Stimulated activated CD4-positive, alpha-beta T cell treated with anti-CD3 and anti-CD28 coated beads, Interleukin-12 subunit alpha, Interleukin-12 subunit beta, amount 100 ng/mL, for 48 hours (primary cell): ENCODE measurements around the gene INPP5A.

ENCODE experiments used
- DNase-seq, 3 donors: peaks; one replicate each; pipeline ENCODE4 v3.0.0-alpha.2; 2020; ENCODE audit warnings: low read depth in 2 of 3, low spot score in 1 of 3

Gene INPP5A

DNA sequence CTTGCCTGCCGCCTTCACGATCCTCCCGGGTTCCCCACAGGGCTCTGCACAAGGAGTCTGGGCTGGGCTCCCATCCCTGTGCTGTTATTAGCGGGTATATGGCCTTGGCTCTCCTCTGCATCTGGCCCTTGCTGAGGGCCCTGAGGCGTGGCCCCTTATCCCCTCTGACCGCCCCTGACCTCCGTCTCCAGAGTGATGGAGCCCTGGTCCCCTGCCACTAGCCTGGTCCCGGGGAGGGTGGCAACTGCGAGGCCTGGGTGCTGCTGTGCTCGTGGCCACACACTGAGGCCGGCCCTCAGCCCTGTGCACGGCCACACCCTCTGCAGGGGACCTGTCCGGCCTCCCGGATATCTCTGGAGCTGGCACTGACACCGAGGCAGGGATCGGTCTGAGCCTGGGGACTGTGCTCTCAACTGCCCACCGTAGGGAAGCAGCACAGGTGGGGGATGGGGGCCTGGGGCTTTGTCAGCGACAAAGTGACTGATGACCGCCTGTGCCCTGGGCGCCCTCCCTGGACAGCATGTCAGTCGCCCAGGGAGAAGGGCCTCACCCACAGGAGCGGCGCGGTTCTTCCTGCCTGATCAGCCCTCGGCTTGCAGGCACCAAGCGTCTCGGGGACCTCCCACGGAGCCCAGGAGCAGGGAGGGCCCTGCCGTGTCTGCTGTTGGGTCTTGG lies 176.0 kb downstream of the INPP5A start:
- DNase-seq = no peak

- no peak for DNase-seq
Measured at GRCh38 chr10:132714096-132714985, 176.8 kb downstream of the INPP5A start.

- no peak for DNase-seq
Measured at GRCh38 chr10:132714986-132715775, 177.6 kb downstream of the INPP5A start.

- DNase-seq = no peak
Measured at GRCh38 chr10:132715776-132716680, 178.4 kb downstream of the INPP5A start.

DNA sequence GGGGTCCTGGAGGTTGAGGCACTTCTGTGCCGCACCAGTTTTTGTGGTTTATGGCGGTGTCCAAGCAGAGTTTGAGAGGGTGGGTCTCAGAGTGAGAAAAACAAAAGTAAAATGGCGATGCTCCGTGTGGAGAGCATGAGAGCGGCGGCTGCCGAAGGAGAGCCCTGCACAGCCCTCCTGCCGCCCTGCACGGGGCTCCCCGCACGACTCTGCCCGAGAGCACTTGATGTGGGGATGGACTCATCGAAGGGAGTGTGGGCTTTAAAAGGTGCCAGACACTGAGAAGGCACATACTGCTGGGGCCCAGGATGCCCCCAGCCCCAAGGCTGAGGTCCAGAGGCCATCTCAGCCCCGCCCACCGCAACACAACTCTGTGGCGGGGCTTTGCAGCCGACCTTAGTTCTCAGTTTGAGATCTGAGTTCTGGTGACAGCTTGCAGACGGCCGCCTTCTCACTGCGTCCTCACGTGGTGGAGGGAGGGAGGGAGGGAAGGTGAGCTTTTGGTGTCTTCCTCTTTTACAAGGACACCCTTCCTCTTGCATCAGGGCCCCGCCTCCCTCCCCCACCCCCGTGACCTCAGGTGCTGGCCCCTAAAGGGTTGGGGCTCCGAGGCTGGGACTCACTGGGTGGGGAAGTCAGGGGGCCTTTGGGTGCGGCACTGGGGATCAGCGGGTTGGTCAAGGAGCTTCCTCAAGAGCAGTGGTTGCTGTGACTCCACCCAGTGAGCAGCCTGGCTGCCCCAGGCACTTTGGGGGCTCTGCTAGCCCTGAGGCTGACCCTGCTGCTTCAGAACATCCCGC lies 179.3 kb downstream of the INPP5A start:
- DNase-seq = no peak

GRCh38 chr10:132721725-132722124 lies 184.1 kb downstream of the INPP5A start:
- DNase-seq = no peak

DNA sequence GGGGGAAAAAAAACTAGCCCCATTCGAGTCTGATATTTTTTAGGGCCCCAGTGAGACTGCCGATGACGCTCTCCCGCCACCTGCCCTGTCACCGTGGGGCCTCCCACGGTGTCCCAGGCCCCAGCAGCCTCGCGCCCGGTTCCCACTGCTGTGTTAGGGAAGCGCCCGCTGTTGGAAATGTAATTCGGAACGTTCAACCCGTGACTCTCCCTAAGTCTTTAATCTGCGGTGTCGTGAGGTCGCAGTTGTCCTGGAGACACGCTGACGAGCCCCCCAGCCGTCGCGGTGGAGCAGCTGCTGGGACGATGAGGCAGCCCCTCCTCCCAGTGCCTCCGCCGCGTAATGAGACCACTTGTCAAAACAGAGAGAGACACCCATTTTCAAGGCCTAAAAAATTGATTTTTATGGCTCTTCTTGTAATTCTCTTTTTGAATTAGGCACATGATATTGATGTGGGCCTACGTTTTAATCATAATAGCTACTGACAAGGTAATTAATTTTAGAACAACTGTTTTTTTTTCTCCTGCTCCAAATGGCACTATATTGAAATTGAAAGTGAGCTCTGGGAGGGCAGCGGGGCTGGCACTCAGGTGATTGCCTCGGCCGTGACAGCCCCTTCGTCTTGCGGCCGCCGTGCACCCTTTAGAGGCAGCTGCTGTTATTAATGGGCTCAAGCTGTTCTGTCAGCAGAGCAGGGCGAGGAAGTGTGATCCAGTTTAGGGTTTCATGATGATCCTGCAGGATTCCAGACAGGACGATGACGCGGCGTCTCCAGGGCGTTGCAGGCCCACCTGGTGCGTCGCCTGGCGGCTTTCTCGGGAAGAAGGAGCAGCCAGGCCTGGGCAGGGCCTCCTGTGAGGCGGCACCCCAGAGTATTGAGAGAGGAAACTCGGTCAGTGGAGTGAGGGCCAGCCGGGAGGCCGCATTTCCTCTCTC lies 185.1 kb downstream of the INPP5A start:
- DNase-seq = no peak

GRCh38 chr10:132723330-132723970 lies 185.9 kb downstream of the INPP5A start:
- DNase-seq = no peak

DNA sequence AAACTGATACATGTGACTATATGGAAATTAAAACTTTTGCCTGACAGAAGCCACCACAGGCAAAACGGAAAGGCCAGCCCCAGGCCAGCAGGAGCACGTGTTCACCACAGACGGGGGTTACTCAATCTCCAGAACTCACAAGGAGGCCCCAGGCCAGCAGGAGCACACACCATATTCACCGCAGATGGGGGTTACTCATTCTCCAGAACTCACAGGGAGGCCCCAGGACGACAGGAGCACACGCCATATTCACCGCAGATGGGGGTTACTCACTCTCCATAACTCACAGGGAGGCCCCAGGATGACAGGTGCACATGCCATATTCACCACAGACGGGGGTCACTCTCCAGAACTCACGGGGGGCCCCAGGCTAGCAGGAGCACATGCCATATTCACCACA lies 186.9 kb downstream of the INPP5A start:
- DNase-seq = no peak

- DNase-seq = no peak
Measured at GRCh38 chr10:132725202-132725601, 187.6 kb downstream of the INPP5A start.

DNA sequence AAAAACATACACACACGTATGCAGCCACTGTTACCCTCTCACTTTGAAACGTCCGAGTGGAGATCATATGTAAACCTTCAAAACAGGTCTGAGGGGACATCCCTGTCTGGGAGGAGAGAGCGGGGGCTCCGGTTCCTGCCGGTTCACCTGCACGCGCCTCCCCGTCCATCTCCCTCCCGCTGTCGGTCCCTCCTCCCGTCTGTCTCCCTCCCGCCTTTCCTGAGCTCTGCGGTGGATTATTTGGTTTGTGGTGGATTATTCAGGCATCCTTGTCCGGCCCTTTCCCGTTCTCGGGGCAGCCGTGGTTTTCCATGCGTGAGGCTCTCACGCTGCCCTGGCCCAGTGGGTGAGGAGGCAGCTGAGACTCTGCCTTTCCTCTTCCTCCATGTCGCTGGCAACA lies 188.6 kb downstream of the INPP5A start:
- no peak for DNase-seq

GRCh38 chr10:132726951-132727350 lies 189.4 kb downstream of the INPP5A start:
- no peak for DNase-seq

DNA sequence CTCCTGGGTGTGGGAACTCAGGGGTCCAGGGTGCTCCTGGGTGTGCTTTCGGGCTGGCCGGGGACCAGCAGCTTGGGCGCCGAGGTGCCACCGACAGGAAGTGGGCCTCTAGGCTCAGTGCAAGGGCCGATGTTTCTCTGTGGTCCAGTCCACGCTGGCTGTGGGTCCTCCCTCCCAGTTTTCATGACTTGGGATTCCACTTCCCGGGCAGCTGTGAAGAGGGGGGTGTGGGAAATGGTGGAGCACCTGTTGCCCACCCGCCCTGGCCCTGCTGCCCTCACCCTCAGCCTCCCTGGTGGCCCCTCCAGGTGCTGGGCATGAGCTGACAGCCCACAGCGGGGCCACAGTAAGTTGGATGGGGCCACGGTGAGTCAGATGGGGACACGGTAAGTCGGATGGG lies 189.8 kb downstream of the INPP5A start:
- no peak for DNase-seq

DNA sequence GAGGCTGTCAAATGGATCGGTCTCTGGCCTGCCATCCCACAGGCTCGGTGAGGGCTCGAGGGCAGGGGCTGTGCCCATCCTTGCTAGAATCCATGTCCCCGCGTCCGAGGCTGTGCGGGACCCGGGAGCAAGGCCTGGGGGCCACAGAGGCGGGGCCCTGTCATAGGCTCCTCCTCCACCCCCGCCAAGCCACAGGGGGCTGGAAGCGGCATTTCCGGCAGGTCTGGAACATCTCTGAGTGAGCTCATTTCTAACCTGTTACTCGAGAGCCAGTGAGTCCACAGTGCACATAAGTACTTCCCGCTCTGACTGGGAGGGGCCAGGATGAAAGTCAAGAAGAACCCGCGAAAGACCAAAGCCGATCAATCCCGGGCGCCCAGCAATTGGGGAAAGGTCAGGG lies 190.7 kb downstream of the INPP5A start:
- DNase-seq = no peak

- no peak for DNase-seq
Measured at GRCh38 chr10:132728741-132729140, 191.2 kb downstream of the INPP5A start.

- no peak for DNase-seq
Measured at GRCh38 chr10:132729810-132730572, 192.4 kb downstream of the INPP5A start.

DNA sequence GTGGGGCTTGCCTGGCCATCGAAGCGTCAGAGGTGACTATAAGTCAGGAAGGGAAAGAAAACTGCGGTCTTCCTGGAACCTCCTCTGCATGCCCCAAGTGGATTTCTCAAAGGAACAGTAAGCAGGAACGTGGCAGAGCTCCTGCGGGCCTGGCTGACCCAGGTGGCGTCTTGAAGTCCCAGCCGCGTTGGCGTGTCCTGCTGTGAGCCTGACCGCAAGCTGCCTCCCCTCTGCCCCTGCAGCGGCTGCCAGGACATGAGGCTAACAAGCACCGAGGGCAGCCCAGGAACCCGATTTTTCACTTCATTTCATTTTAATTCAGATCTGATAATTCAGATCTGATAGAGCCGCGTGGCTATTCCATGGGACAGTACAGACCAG lies 193.0 kb downstream of the INPP5A start:
- no peak for DNase-seq

DNA sequence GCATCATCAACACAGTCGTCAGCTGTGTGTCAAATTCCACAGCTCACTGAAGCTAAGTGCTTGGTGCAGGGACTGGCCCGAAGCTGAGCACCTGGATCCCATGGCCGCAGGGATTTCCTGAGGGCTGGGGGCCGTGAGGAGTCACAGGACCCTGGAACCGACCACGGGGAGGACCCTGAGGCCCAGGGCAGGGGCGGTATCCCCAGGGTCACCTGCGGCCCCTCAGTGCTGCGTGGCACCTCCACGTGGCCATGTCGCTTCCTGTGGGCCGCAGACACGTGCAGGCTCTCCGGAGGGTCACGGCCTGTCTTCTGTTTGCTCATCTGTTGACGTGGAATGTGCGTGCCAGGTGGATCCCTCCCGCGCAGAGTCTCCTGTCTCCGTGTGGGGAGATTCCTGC lies 194.9 kb downstream of the INPP5A start:
- DNase-seq = no peak
